C4-2B (cell line): Measurements from ENCODE around the gene FBXW11.

Experiments used
- H3K27ac ChIP-seq: fragments of 450-650 bp; 2 replicates; pipeline ENCODE4 v1.5.1; 2017
- CTCF ChIP-seq: fragments of 450-650 bp; conservative IDR thresholded peaks from 2 replicates; pipeline ENCODE4 v1.5.1; 2017; ENCODE audit warnings: mild to moderate bottlenecking
- ZFX ChIP-seq: fragments of 450-650 bp; IDR thresholded peaks from 2 replicates; pipeline ENCODE4 v1.6.1; 2017

Gene FBXW11

GRCh38 chr5:171906703-171907590 is 99.5 kb downstream of the FBXW11 start:
- TF ChIP-seq CTCF (no peak), ZFX (no peak)
- no peak overlapping the region for H3K27ac ChIP-seq

- TF ChIP-seq ZFX: no peak
- no peak for TF ChIP-seq CTCF
- H3K27ac ChIP-seq: no peak overlapping the region
Measured at GRCh38 chr5:171906066-171906570, 100.3 kb downstream of the FBXW11 start.

- TF ChIP-seq CTCF (no peak), ZFX (no peak)
- H3K27ac ChIP-seq: no peak overlapping the region
Measured at GRCh38 chr5:171904886-171905285, 101.6 kb downstream of the FBXW11 start.

- TF ChIP-seq ZFX (no peak), CTCF (no peak)
- no peak overlapping the region for H3K27ac ChIP-seq
Measured at GRCh38 chr5:171901764-171902163, 104.7 kb downstream of the FBXW11 start.

- H3K27ac ChIP-seq: no peak overlapping the region
- TF ChIP-seq CTCF: no peak
- TF ChIP-seq ZFX: no peak
Measured at GRCh38 chr5:171899792-171900191, 106.6 kb downstream of the FBXW11 start.

GRCh38 chr5:171898879-171899278 is 107.6 kb downstream of the FBXW11 start:
- H3K27ac ChIP-seq: no peak overlapping the region
- TF ChIP-seq CTCF (no peak), ZFX (no peak)

GRCh38 chr5:171898386-171898785 is 108.1 kb downstream of the FBXW11 start:
- no peak for TF ChIP-seq ZFX
- TF ChIP-seq CTCF: no peak
- no peak overlapping the region for H3K27ac ChIP-seq
